ENCODE measurements around the gene ATP8B3.

The ATP8B3 gene

DNA sequence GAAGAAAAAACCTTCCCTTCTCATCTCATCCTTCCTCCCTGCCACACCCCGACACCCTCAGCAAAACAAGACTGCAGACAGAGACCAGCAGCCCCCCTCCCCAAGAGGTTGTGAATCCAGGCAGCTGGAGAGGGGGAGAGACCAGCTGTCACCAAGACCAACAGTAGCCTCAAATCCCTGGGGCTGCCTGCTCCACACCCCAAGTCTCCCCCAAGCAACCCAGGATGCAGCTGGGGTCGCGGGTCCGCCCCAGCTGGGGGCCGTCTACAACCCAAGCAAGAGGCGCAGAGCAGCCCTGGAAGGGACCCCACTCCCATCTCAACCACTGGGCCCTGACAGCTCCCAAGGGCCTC is 44.2 kb upstream of the ATP8B3 start:
- CTCF ChIA-PET: interaction anchor here (0.6 to 1.3 kb wide), 3 partner anchors 18 to 96 kb away, joined by 3 to 5 read pairs (median 4); no protein-coding TSS in a partner anchor
- H3K9me3 ChIP-seq (ENCODE audit: control insufficient read depth, insufficient read depth, low read depth, low read length): no peaks in the 10 kb centered on the region
- H3K36me3 ChIP-seq (ENCODE audit: control insufficient read depth in 2 of 2, insufficient read depth in 1 of 2, low read length in 2 of 2): no peaks in the 10 kb centered on the region
- TF ChIP-seq MEIS1 (CRISPR knock-in tag; IDR thresholded peaks at IDR 0.05; ENCODE audit: borderline replicate concordance) (no peak), ZNF19 (tag by site-specific recombination; IDR thresholded peaks at IDR 0.05; ENCODE audit: low read depth) (no peak), ZNF114 (tag by site-specific recombination; IDR thresholded peaks at IDR 0.05) (no peak), ZNF654 (tag by site-specific recombination; IDR thresholded peaks at IDR 0.05; ENCODE audit: low read depth) (no peak), ZBTB17 (tag by site-specific recombination; IDR thresholded peaks at IDR 0.05) (no peak), KLF8 (tag by site-specific recombination; IDR thresholded peaks at IDR 0.05) (peak; percentile 40; the same call in 1 of the 2 replicates)
- TF ChIP-seq, protein P1, sequence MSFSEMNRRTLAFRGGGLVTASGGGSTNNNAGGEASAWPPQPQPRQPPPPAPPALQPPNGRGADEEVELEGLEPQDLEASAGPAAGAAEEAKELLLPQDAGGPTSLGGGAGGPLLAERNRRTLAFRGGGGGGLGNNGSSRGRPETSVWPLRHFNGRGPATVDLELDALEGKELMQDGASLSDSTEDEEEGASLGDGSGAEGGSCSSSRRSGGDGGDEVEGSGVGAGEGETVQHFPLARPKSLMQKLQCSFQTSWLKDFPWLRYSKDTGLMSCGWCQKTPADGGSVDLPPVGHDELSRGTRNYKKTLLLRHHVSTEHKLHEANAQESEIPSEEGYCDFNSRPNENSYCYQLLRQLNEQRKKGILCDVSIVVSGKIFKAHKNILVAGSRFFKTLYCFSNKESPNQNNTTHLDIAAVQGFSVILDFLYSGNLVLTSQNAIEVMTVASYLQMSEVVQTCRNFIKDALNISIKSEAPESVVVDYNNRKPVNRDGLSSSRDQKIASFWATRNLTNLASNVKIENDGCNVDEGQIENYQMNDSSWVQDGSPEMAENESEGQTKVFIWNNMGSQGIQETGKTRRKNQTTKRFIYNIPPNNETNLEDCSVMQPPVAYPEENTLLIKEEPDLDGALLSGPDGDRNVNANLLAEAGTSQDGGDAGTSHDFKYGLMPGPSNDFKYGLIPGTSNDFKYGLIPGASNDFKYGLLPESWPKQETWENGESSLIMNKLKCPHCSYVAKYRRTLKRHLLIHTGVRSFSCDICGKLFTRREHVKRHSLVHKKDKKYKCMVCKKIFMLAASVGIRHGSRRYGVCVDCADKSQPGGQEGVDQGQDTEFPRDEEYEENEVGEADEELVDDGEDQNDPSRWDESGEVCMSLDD (tag by site-specific recombination; IDR thresholded peaks at IDR 0.05): 0 out of 2 replicates have a peak, but pooled peaks have one; percentile 21
- TF ChIP-seq, protein P2, sequence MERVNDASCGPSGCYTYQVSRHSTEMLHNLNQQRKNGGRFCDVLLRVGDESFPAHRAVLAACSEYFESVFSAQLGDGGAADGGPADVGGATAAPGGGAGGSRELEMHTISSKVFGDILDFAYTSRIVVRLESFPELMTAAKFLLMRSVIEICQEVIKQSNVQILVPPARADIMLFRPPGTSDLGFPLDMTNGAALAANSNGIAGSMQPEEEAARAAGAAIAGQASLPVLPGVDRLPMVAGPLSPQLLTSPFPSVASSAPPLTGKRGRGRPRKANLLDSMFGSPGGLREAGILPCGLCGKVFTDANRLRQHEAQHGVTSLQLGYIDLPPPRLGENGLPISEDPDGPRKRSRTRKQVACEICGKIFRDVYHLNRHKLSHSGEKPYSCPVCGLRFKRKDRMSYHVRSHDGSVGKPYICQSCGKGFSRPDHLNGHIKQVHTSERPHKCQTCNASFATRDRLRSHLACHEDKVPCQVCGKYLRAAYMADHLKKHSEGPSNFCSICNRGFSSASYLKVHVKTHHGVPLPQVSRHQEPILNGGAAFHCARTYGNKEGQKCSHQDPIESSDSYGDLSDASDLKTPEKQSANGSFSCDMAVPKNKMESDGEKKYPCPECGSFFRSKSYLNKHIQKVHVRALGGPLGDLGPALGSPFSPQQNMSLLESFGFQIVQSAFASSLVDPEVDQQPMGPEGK (tag by site-specific recombination; IDR thresholded peaks at IDR 0.05): peak; percentile 56
- H3K4me3 ChIP-seq (ENCODE audit: low read depth, low read length): no peak overlapping the region
- POLR2A ChIA-PET: no interaction called here
- no peak overlapping the region for H3K27ac ChIP-seq (ENCODE audit: extremely low read depth, low read depth, low read length)
- peaks cover 19% of the 10 kb centered on the region for H3K4me1 ChIP-seq (ENCODE audit: control insufficient read depth, insufficient read depth, low read length)

DNA sequence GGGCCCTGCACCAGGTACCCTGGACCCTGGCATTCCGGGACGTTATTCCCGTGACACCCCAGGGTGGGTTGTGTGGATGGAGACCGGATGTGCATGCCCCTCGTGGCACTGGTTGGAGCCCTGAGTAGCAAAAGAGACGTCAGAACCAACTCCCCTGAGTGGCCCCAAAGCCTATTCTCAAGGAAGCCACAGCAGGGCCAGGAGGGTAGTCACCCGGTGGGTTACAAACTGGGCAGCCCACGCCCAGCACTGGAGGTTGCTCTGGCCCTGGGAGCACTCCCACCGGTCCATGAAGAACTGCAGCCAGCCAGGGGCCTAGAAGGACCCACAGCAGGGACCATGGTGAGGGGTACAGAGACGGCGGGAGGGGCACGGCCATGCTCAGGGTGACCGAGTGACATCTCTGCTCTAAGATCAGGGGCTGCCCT is 43.8 kb upstream of the ATP8B3 start:
- Histone ChIP-seq H3K27ac (ENCODE audit: extremely low read depth, low read depth, low read length) (0 out of 2 replicates have a peak overlapping the region, but pooled peaks have one; percentile 11), H3K4me3 (ENCODE audit: low read depth, low read length) (no peak overlapping the region)
- POLR2A ChIA-PET: interaction anchor here (0.6 kb wide), 1 partner anchor 20 kb away, joined by 3 read pairs; no protein-coding TSS in a partner anchor

DNA sequence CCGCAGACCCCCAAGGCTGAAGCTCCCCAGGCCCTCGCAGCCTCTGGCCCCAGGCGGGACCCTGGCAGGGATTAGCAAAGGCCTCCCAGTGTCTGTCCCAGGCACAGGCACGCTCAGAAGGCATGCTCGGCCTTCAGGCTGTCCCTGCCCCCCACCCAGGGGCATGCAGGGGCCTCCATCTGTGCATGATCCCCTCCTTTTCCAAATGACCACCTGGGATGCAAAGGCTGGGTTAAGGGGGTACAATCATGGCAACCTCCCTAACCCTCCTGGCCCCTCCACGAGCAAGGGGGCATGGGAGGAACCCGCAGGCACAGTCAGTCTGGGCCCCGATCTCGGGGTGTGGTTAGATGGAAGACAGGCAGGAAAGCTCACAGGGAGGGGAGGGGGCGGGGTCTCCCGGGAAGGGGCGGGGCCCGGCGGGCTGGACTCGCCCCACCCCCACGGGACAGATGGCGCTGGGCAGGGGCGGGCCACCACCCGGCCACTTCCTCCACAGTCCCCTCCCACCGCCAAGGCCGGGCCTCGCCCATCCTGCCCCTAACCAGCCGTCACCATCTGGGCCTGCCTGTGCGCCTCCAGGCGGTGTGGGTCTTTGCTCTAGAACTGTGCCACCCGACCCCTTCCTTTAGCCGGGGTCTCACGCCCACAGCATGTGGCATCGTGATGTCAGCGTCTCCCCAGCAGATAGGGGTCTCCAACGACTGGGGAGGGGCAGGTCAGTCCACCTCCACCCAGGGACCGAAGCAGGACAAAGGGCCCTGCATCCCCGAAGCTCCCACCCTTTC is 43.2 kb upstream of the ATP8B3 start:
- Histone ChIP-seq H3K4me1 (ENCODE audit: control insufficient read depth, insufficient read depth, low read length) (peaks cover 15% of the 10 kb centered on the region), H3K27ac (ENCODE audit: extremely low read depth, low read depth, low read length) (peak overlapping the region; percentile 46; the same call in 1 of the 2 replicates), H3K9me3 (ENCODE audit: control insufficient read depth, insufficient read depth, low read depth, low read length) (no peaks in the 10 kb centered on the region), H3K4me3 (ENCODE audit: low read depth, low read length) (no peak overlapping the region), H3K36me3 (ENCODE audit: control insufficient read depth in 2 of 2, insufficient read depth in 1 of 2, low read length in 2 of 2) (no peaks in the 10 kb centered on the region)
- CTCF ChIA-PET: interaction anchor here (1.3 to 3.3 kb wide), 2 partner anchors 9 to 17 kb away, joined by 4 to 13 read pairs; no protein-coding TSS in a partner anchor
- POLR2A ChIA-PET: interaction anchor here (0.6 kb wide), 2 partner anchors 13 to 21 kb away, joined by 3 to 5 read pairs; no protein-coding TSS in a partner anchor
- no peak for TF ChIP-seq ZNF664 (tag by site-specific recombination; IDR thresholded peaks at IDR 0.05)
- TF ChIP-seq GLIS1 (tag by site-specific recombination; IDR thresholded peaks at IDR 0.05): peak; percentile 93
- no peak for TF ChIP-seq ZNF404 (tag by site-specific recombination; IDR thresholded peaks at IDR 0.05)
- peak; percentile 64 for TF ChIP-seq KLF16 (tag by site-specific recombination; IDR thresholded peaks at IDR 0.05)
- TF ChIP-seq ZNF677 (tag by site-specific recombination; IDR thresholded peaks at IDR 0.05): peak; percentile 20; the same call in 1 of the 2 replicates
- TF ChIP-seq, protein P3, sequence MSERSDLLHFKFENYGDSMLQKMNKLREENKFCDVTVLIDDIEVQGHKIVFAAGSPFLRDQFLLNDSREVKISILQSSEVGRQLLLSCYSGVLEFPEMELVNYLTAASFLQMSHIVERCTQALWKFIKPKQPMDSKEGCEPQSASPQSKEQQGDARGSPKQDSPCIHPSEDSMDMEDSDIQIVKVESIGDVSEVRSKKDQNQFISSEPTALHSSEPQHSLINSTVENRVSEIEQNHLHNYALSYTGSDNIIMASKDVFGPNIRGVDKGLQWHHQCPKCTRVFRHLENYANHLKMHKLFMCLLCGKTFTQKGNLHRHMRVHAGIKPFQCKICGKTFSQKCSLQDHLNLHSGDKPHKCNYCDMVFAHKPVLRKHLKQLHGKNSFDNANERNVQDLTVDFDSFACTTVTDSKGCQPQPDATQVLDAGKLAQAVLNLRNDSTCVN (tag by site-specific recombination; optimal IDR thresholded peaks at IDR 0.05): peak; percentile 21
- TF ChIP-seq KLF9 (tag by site-specific recombination; IDR thresholded peaks at IDR 0.05; ENCODE audit: low read depth): peak; percentile 90
- no peak for TF ChIP-seq ZNF175 (tag by site-specific recombination; IDR thresholded peaks at IDR 0.05)
- TF ChIP-seq, protein P2 (tag by site-specific recombination; IDR thresholded peaks at IDR 0.05): peak; percentile 88

More for the DNA sequence above, 43.8 kb upstream of the ATP8B3 start:
- TF ChIP-seq SETDB1 (IDR thresholded peaks at IDR 0.05; ENCODE audit: insufficient read length, low read length): no peak
- TF ChIP-seq ZNF548 (tag by site-specific recombination; IDR thresholded peaks at IDR 0.05): no peak
- no peak for TF ChIP-seq ZFHX2 (tag by site-specific recombination; conservative IDR thresholded peaks at IDR 0.05)
- TF ChIP-seq MZF1 (tag by site-specific recombination; IDR thresholded peaks at IDR 0.05; ENCODE audit: borderline replicate concordance): no peak
- TF ChIP-seq ZBTB48 (tag by site-specific recombination; IDR thresholded peaks at IDR 0.05): no peak; the same call in 1 of the 2 replicates
- TF ChIP-seq, protein P4, sequence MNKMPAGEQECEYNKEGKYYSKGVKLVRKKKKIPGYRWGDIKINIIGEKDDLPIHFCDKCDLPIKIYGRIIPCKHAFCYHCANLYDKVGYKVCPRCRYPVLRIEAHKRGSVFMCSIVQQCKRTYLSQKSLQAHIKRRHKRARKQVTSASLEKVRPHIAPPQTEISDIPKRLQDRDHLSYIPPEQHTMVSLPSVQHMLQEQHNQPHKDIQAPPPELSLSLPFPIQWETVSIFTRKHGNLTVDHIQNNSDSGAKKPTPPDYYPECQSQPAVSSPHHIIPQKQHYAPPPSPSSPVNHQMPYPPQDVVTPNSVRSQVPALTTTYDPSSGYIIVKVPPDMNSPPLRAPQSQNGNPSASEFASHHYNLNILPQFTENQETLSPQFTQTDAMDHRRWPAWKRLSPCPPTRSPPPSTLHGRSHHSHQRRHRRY (tag by site-specific recombination; IDR thresholded peaks at IDR 0.05): no peak
- no peak for TF ChIP-seq ZNF169 (tag by site-specific recombination; IDR thresholded peaks at IDR 0.05)
- TF ChIP-seq ZFP3 (tag by site-specific recombination; IDR thresholded peaks at IDR 0.05; ENCODE audit: low read depth): no peak
- TF ChIP-seq ZNF354C (tag by site-specific recombination; IDR thresholded peaks at IDR 0.05; ENCODE audit: borderline replicate concordance, low read depth): no peak
- H3K4me1 ChIP-seq (ENCODE audit: control insufficient read depth, insufficient read depth, low read length): peaks cover 19% of the 10 kb centered on the region
- CTCF ChIA-PET: interaction anchor here (0.6 to 3.3 kb wide), 4 partner anchors 9 to 49 kb away, joined by 3 to 13 read pairs (median 4); no protein-coding TSS in a partner anchor
- H3K9me3 ChIP-seq (ENCODE audit: control insufficient read depth, insufficient read depth, low read depth, low read length): no peaks in the 10 kb centered on the region
- H3K36me3 ChIP-seq (ENCODE audit: control insufficient read depth in 2 of 2, insufficient read depth in 1 of 2, low read length in 2 of 2): no peaks in the 10 kb centered on the region

All from HEK293 (cell line).